Measurements from ENCODE around the gene ADAM22. TPM values are rescaled to one million over a fixed set of nuclear protein-coding genes. Genes with fewer than 3 reads are reported as not detected.

The ADAM22 gene
- total and polyA plus RNA-seq, 2 of the 4 experiments (the other 2 are of a cell fraction): 0.03 to 0.18 TPM

GRCh38 chr7:87919875-87920274, 14.2 kb upstream of the ADAM22 start:
- POLR2A ChIA-PET (ENCODE audit: unreplicated experiment): no interaction called here
- no peak for DNase-seq
- no peak overlapping the region for H3K4ac ChIP-seq (ENCODE audit: low read depth, low read length)
- no peak overlapping the region for H2BK15ac ChIP-seq (ENCODE audit: low read depth, low read length)
- no TSS peak for BruUV-seq (replicated peaks)
- intact Hi-C loops (cut with micrococcal nuclease): no loop called here
- no peak overlapping the region for H3K56ac ChIP-seq (ENCODE audit: extremely low read depth, insufficient read depth, low read length)
- dilution Hi-C loops (cut with HindIII; ENCODE audit: low sequenced_read_pairs, unreplicated experiment): no loop called here
- H2BK5ac ChIP-seq (ENCODE audit: low read depth, low read length, poor library complexity, severe bottlenecking): no peak overlapping the region
- no peaks in the 10 kb centered on the region for H3K9me3 ChIP-seq (ENCODE audit: control insufficient read depth, insufficient read depth, low read length)
- H2AK9ac ChIP-seq (replicated peaks; ENCODE audit: low read depth, low read length, poor library complexity): no peak overlapping the region
- no peaks in the 10 kb centered on the region for H3K4me1 ChIP-seq (ENCODE audit: control insufficient read depth, insufficient read depth, low read length)
- H3K23ac ChIP-seq (ENCODE audit: low read depth, low read length): no peak overlapping the region
- H3K36me3 ChIP-seq (ENCODE audit: control insufficient read depth, insufficient read depth, low read length): no peaks in the 10 kb centered on the region
- TF ChIP-seq RFX5 (IDR thresholded peaks at IDR 0.05; ENCODE audit: low read depth, low read length) (no peak), CHD1 (IDR thresholded peaks at IDR 0.05; ENCODE audit: low read depth, low read length) (no peak), FOS (IDR thresholded peaks at IDR 0.05; ENCODE audit: low read depth, low read length) (no peak), SMC3 (IDR thresholded peaks at IDR 0.05; ENCODE audit: low read depth, low read length) (no peak), MAFK (IDR thresholded peaks at IDR 0.05; ENCODE audit: low read depth, low read length) (no peak), CEBPB (IDR thresholded peaks at IDR 0.05; ENCODE audit: low read depth, low read length) (no peak), RCOR1 (IDR thresholded peaks at IDR 0.05; ENCODE audit: insufficient replicate concordance, low read length) (no peak), CTCF (conservative IDR thresholded peaks at IDR 0.05; ENCODE audit: low read depth, low read length) (no peak), USF2 (IDR thresholded peaks at IDR 0.05; ENCODE audit: low read depth, low read length) (no peak), ELK1 (IDR thresholded peaks at IDR 0.05; ENCODE audit: borderline replicate concordance, low read depth, low read length) (no peak), RAD21 (IDR thresholded peaks at IDR 0.05; ENCODE audit: low read length) (no peak), POLR2A (IDR thresholded peaks at IDR 0.05; ENCODE audit: low read depth, low read length) (no peak), NFE2L2 (IDR thresholded peaks at IDR 0.05; ENCODE audit: low read depth, low read length) (no peak), MAZ (IDR thresholded peaks at IDR 0.05; ENCODE audit: borderline replicate concordance, low read depth, low read length) (no peak), MXI1 (IDR thresholded peaks at IDR 0.05; ENCODE audit: borderline replicate concordance, low read depth, low read length) (no peak), BHLHE40 (IDR thresholded peaks at IDR 0.05; ENCODE audit: low read depth, low read length) (no peak)
- H3K9ac ChIP-seq (ENCODE audit: low read depth, low read length): no peak overlapping the region
- no peak overlapping the region for H4K5ac ChIP-seq (ENCODE audit: low read depth, low read length)
- no peak overlapping the region for H3K18ac ChIP-seq (ENCODE audit: low read depth, low read length)
- H2BK120ac ChIP-seq (ENCODE audit: low read depth, low read length): no peak overlapping the region
- no peak overlapping the region for H2BK20ac ChIP-seq (ENCODE audit: low read depth, low read length)
- H3K79me1 ChIP-seq (ENCODE audit: low read depth in 1 of 2, low read length in 2 of 2): no peaks in the 10 kb centered on the region
- H2AK5ac ChIP-seq (ENCODE audit: low read depth, low read length): no peak overlapping the region
- H2AFZ ChIP-seq (replicated peaks; ENCODE audit: low read length, poor library complexity): no peak overlapping the region
- WGBS, 2 experiments (ENCODE audit: extremely low coverage in 2 of 2, insufficient read length in 1 of 2): 60% methylated on average over 1 of the region's 6 CpGs; no CpG with 5 or more reads in 1 of the 2 experiments
- H4K20me1 ChIP-seq (ENCODE audit: insufficient read depth, low read length): no peaks in the 10 kb centered on the region
- H3K9me1 ChIP-seq (ENCODE audit: insufficient read depth, low read length): no peaks in the 10 kb centered on the region; the same call in 1 of the 2 replicates
- H4K91ac ChIP-seq (ENCODE audit: insufficient read depth, low read depth, low read length): no peak overlapping the region
- no peak for ATAC-seq (ENCODE audit: low read depth)
- no peak overlapping the region for H3K4me3 ChIP-seq (ENCODE audit: insufficient read depth, low read depth, low read length)
- H3K14ac ChIP-seq (replicated peaks; ENCODE audit: low read depth, low read length): no peak overlapping the region
- no peak overlapping the region for H3K27ac ChIP-seq (ENCODE audit: insufficient read depth, low read length)
- in situ Hi-C loops (cut with MboI; ENCODE audit: low sequenced_read_pairs): no loop called here
- CTCF ChIA-PET: no interaction called here
- no peaks in the 10 kb centered on the region; the same call in 1 of the 2 replicates for H3K27me3 ChIP-seq (ENCODE audit: control insufficient read depth, insufficient read depth, low read length)
- H4K8ac ChIP-seq (ENCODE audit: low read depth in 2 of 2, low read length in 2 of 2): no peak overlapping the region
- no peak overlapping the region for H3K4me2 ChIP-seq (ENCODE audit: low read depth, low read length)

Measured in IMR-90 (cell line).